ENCODE results near the gene GDF10.

Gene GDF10

GRCh38 chr10:47357131-47357582 lies 57.2 kb downstream of the GDF10 start:
- no peak for DNase-seq

- no peak for DNase-seq
These were observed 57.9 kb downstream of the GDF10 start for GRCh38 chr10:47357911-47358310.

- DNase-seq = no peak
These were observed 58.5 kb downstream of the GDF10 start for GRCh38 chr10:47358457-47358856.

- DNase-seq = no peak
These were observed 59.1 kb downstream of the GDF10 start for GRCh38 chr10:47359101-47359500.

GRCh38 chr10:47359626-47360418 lies 59.8 kb downstream of the GDF10 start:
- DNase-seq = no peak

GRCh38 chr10:47360419-47361040 lies 60.5 kb downstream of the GDF10 start:
- no peak for DNase-seq

GRCh38 chr10:47361293-47361692 lies 61.3 kb downstream of the GDF10 start:
- no peak for DNase-seq

GRCh38 chr10:47362199-47362598 lies 62.2 kb downstream of the GDF10 start:
- no peak for DNase-seq

All from T-helper 9 cell (primary cell).